Astrocyte (in vitro differentiated cells and primary cell): ENCODE measurements around the gene PLS3. TPM values are rescaled to one million over a fixed set of nuclear protein-coding genes. Genes with fewer than 3 reads are reported as not detected.

ENCODE experiments used
- DNase-seq: peaks from one replicate; pipeline ENCODE4 v3.0.0-alpha.2; 2010; ENCODE audit warnings: low read depth
- FAIRE-seq: peaks from 2 replicates; lab custom pipeline; 2011; peaks lifted over from hg19 to GRCh38; lab: Jason Lieb, UNC
- H2AFZ ChIP-seq: 2 replicates; pipeline ENCODE4 v1.6.0; 2012; ENCODE audit warnings: low read depth, low read length, inconsistent platforms
- H3K27ac ChIP-seq: 2 replicates; pipeline ENCODE4 v1.5.1; 2011; ENCODE audit warnings: low read depth, low read length, inconsistent platforms
- H3K27me3 ChIP-seq: 2 replicates; pipeline ENCODE4 v1.6.0; 2011; ENCODE audit warnings: low read length, inconsistent platforms; ENCODE audit not compliant: insufficient read depth
- H3K36me3 ChIP-seq: 2 replicates; pipeline ENCODE4 v1.5.1; 2011; ENCODE audit warnings: low read length, inconsistent platforms; ENCODE audit not compliant: insufficient read depth
- H3K4me1 ChIP-seq: 2 replicates; pipeline ENCODE4 v1.5.1; 2011; ENCODE audit warnings: low read length, inconsistent platforms; ENCODE audit not compliant: insufficient read depth
- H3K4me2 ChIP-seq: 2 replicates; pipeline ENCODE4 v1.6.0; 2012; ENCODE audit warnings: low read length, inconsistent platforms
- H3K4me3 ChIP-seq: 2 replicates; pipeline ENCODE4 v1.5.1; 2011; ENCODE audit warnings: low read depth, mild to moderate bottlenecking, low read length, inconsistent platforms; ENCODE audit not compliant: insufficient read depth
- H3K79me2 ChIP-seq: 2 replicates; pipeline ENCODE4 v1.6.0; 2012; ENCODE audit warnings: mild to moderate bottlenecking, low read length, inconsistent platforms; ENCODE audit not compliant: insufficient read depth
- H3K9ac ChIP-seq: 2 replicates; pipeline ENCODE4 v1.6.0; 2012; ENCODE audit warnings: mild to moderate bottlenecking, low read length, inconsistent platforms
- H3K9me3 ChIP-seq: 2 replicates; pipeline ENCODE4 v1.5.1; 2012; ENCODE audit warnings: low read depth, mild to moderate bottlenecking, low read length, inconsistent platforms; ENCODE audit not compliant: insufficient read depth
- H4K20me1 ChIP-seq: 2 replicates; pipeline ENCODE4 v1.6.0; 2012; ENCODE audit warnings: low read length, inconsistent platforms; ENCODE audit not compliant: insufficient read depth
- H3K27ac Mint-ChIP-seq: one replicate; pipeline ENCODE4 v1.8.0; 2021; ENCODE audit warnings: mild to moderate bottlenecking, mixed read lengths; ENCODE audit not compliant: unreplicated experiment
- H3K27me3 Mint-ChIP-seq: one replicate; pipeline ENCODE4 v1.8.0; 2021; ENCODE audit warnings: low read depth, mixed read lengths; ENCODE audit not compliant: unreplicated experiment
- H3K36me3 Mint-ChIP-seq: one replicate; pipeline ENCODE4 v1.8.0; 2021; ENCODE audit warnings: low read depth, mixed read lengths; ENCODE audit not compliant: unreplicated experiment
- H3K4me1 Mint-ChIP-seq: one replicate; pipeline ENCODE4 v1.8.0; 2021; ENCODE audit warnings: low read depth, mixed read lengths; ENCODE audit not compliant: unreplicated experiment
- H3K4me3 Mint-ChIP-seq: one replicate; pipeline ENCODE4 v1.8.0; 2021; ENCODE audit warnings: mild to moderate bottlenecking, moderate library complexity, mixed read lengths; ENCODE audit not compliant: unreplicated experiment
- H3K9me3 Mint-ChIP-seq: one replicate; pipeline ENCODE4 v1.8.0; 2021; ENCODE audit warnings: mild to moderate bottlenecking, mixed read lengths; ENCODE audit not compliant: unreplicated experiment
- CTCF ChIP-seq: IDR thresholded peaks from 2 replicates; pipeline ENCODE4 v1.5.1; 2011; ENCODE audit warnings: low read depth, mild to moderate bottlenecking, inconsistent platforms, low read length, moderate library complexity; ENCODE audit not compliant: insufficient read depth
- EZH2 ChIP-seq: IDR thresholded peaks from 2 replicates; pipeline ENCODE4 v1.6.1; 2012; ENCODE audit warnings: mild to moderate bottlenecking, low read length, inconsistent platforms; ENCODE audit not compliant: insufficient read depth
- total RNA-seq: library from RNA; stranded (reverse); gene quantifications from 2 replicates; pipeline ENCODE4 v1.2.1, GENCODE V29; 2021

PLS3 gene
- total RNA-seq, 1 donor from 2014 or later = 313 TPM

GRCh38 chrX:115579327-115579726 lies 18.4 kb downstream of the PLS3 start:
- no peak overlapping the region for H3K9ac ChIP-seq
- H3K79me2 ChIP-seq = peaks cover 93% of the 10 kb centered on the region
- H3K27me3 ChIP-seq = no peaks in the 10 kb centered on the region
- peaks cover 27% of the 10 kb centered on the region for H3K4me1 ChIP-seq
- no peaks in the 10 kb centered on the region for H3K27me3 Mint-ChIP-seq
- no peaks in the 10 kb centered on the region for H3K36me3 Mint-ChIP-seq
- peaks cover 6% of the 10 kb centered on the region for H3K36me3 ChIP-seq
- H3K9me3 ChIP-seq = no peaks in the 10 kb centered on the region
- no peak overlapping the region for H3K4me3 ChIP-seq
- peak; percentile 55 for FAIRE-seq
- peaks cover 22% of the 10 kb centered on the region for H3K4me1 Mint-ChIP-seq
- no peak for TF ChIP-seq EZH2
- no peak for TF ChIP-seq CTCF
- H4K20me1 ChIP-seq = peaks cover 7% of the 10 kb centered on the region
- no peak for DNase-seq
- H3K9me3 Mint-ChIP-seq = no peaks in the 10 kb centered on the region
- no peak overlapping the region for H3K4me2 ChIP-seq
- H2AFZ ChIP-seq = no peak overlapping the region
- H3K4me3 Mint-ChIP-seq = no peak overlapping the region
- no peak overlapping the region for H3K27ac ChIP-seq
- H3K27ac Mint-ChIP-seq = no peak overlapping the region

GRCh38 chrX:115579786-115580294 lies 18.9 kb downstream of the PLS3 start:
- Mint-ChIP-seq H3K4me3 (no peak overlapping the region), H3K9me3 (no peaks in the 10 kb centered on the region), H3K27ac (no peak overlapping the region), H3K27me3 (no peaks in the 10 kb centered on the region), H3K4me1 (peaks cover 26% of the 10 kb centered on the region), H3K36me3 (no peaks in the 10 kb centered on the region)
- Histone ChIP-seq H3K9ac (no peak overlapping the region), H3K27ac (no peak overlapping the region), H2AFZ (no peak overlapping the region), H3K9me3 (no peaks in the 10 kb centered on the region), H3K79me2 (peaks cover 95% of the 10 kb centered on the region), H3K4me1 (peaks cover 32% of the 10 kb centered on the region), H3K27me3 (no peaks in the 10 kb centered on the region), H4K20me1 (peaks cover 7% of the 10 kb centered on the region), H3K4me2 (no peak overlapping the region), H3K36me3 (peaks cover 6% of the 10 kb centered on the region), H3K4me3 (no peak overlapping the region)
- FAIRE-seq (peak; percentile 93), DNase-seq (no peak)
- TF ChIP-seq CTCF (no peak), EZH2 (no peak)
